WTC11 (cell line): ENCODE data around the gene PHF12. TPM values are rescaled to one million over a fixed set of nuclear protein-coding genes. Genes with fewer than 3 reads are reported as not detected.

ENCODE experiments used
- ATAC-seq: fragments of 200-7000 bp; cut with Tn5 transposase; 2 replicates; pipeline ENCODE4 v1.10.0; 2021; ENCODE audit warnings: mild to moderate bottlenecking, moderate library complexity
- CTCF ChIA-PET: fragments of 300-600 bp; sonication (Branson Sonifier 250); formaldehyde crosslinking; loops from one replicate; lab custom pipeline; 2021; ENCODE audit warnings: antibody characterized with exemption; lab: Charles Lee
- POLR2A ChIA-PET: fragments of 350-600 bp; sonication (Branson Sonifier 250); formaldehyde crosslinking; loops from one replicate; lab custom pipeline; 2021; ENCODE audit warnings: antibody characterized with exemption; lab: Charles Lee
- DNase-seq: peaks from one replicate; pipeline ENCODE4 v3.0.0; 2021; ENCODE audit warnings: low spot score
- H3K27ac Mint-ChIP-seq: 2 replicates; pipeline ENCODE4 v1.8.0; 2021; ENCODE audit warnings: mixed read lengths
- H3K27me3 Mint-ChIP-seq: 2 replicates; pipeline ENCODE4 v1.8.0; 2021; ENCODE audit warnings: low read depth, mild to moderate bottlenecking, moderate library complexity, mixed read lengths
- H3K36me3 Mint-ChIP-seq: 2 replicates; pipeline ENCODE4 v1.8.0; 2021; ENCODE audit warnings: mixed read lengths
- H3K4me1 Mint-ChIP-seq: 2 replicates; pipeline ENCODE4 v1.8.0; 2022; ENCODE audit warnings: mixed read lengths
- H3K4me3 Mint-ChIP-seq: 2 replicates; pipeline ENCODE4 v1.8.0; 2021; ENCODE audit warnings: mild to moderate bottlenecking, moderate library complexity, mixed read lengths
- H3K9me3 Mint-ChIP-seq: 2 replicates; pipeline ENCODE4 v1.8.0; 2021; ENCODE audit warnings: mixed read lengths
- CREB1 ChIP-seq: sonication (generic); formaldehyde crosslinking; IDR thresholded peaks from 2 replicates; pipeline ENCODE4 v1.8.0; 2023; ENCODE audit warnings: mild to moderate bottlenecking, missing genetic modification reagents
- IRF2 ChIP-seq: sonication (generic); formaldehyde crosslinking; IDR thresholded peaks from 2 replicates; pipeline ENCODE4 v1.8.0; 2022; ENCODE audit warnings: low read depth, missing genetic modification reagents, borderline replicate concordance
- NR1H2 ChIP-seq: sonication (generic); formaldehyde crosslinking; IDR thresholded peaks from 2 replicates; pipeline ENCODE4 v1.9.0; 2021; ENCODE audit warnings: mild to moderate bottlenecking, moderate library complexity, missing genetic modification reagents
- RELA ChIP-seq: sonication (generic); formaldehyde crosslinking; IDR thresholded peaks from 2 replicates; pipeline ENCODE4 v1.8.1; 2022; ENCODE audit warnings: missing genetic modification reagents, mild to moderate bottlenecking, borderline replicate concordance
- SMAD3 ChIP-seq: sonication (generic); formaldehyde crosslinking; IDR thresholded peaks from 2 replicates; pipeline ENCODE4 v1.8.0; 2022; ENCODE audit warnings: missing genetic modification reagents, mild to moderate bottlenecking, borderline replicate concordance
- SP1 ChIP-seq: sonication (generic); formaldehyde crosslinking; conservative IDR thresholded peaks from 2 replicates; pipeline ENCODE4 v1.8.1; 2022; ENCODE audit warnings: missing genetic modification reagents
- TEAD1 ChIP-seq: sonication (generic); formaldehyde crosslinking; IDR thresholded peaks from 2 replicates; pipeline ENCODE4 v1.8.0; 2022; ENCODE audit warnings: mild to moderate bottlenecking, missing genetic modification reagents
- TEAD4 ChIP-seq: sonication (generic); formaldehyde crosslinking; IDR thresholded peaks from 2 replicates; pipeline ENCODE4 v1.8.0; 2022; ENCODE audit warnings: mild to moderate bottlenecking, missing genetic modification reagents
- TP53 ChIP-seq: sonication (generic); formaldehyde crosslinking; IDR thresholded peaks from 2 replicates; pipeline ENCODE4 v1.8.1; 2023; ENCODE audit warnings: mild to moderate bottlenecking, missing genetic modification reagents
- ZBTB21 ChIP-seq: sonication (generic); formaldehyde crosslinking; IDR thresholded peaks from 2 replicates; pipeline ENCODE4 v1.8.1; 2023; ENCODE audit warnings: mild to moderate bottlenecking, missing genetic modification reagents, borderline replicate concordance
- ZNF232 ChIP-seq: sonication (generic); formaldehyde crosslinking; IDR thresholded peaks from 2 replicates; pipeline ENCODE4 v1.8.0; 2022; ENCODE audit warnings: mild to moderate bottlenecking, missing genetic modification reagents
- ZNF671 ChIP-seq: fragments of 250-450 bp; sonication (Bioruptor Pico); IDR thresholded peaks from 2 replicates; pipeline ENCODE4 v1.8.0; 2021; ENCODE audit warnings: mild to moderate bottlenecking
- total RNA-seq: library from RNA; stranded (reverse); gene quantifications from 3 replicates; pipeline ENCODE4 v1.2.3, GENCODE V29; 2021
- TF ChIP-seq, protein P1 (sequence below): fragments of 250-450 bp; sonication (Bioruptor Pico); IDR thresholded peaks from 2 replicates; pipeline ENCODE4 v1.9.0; 2021; ENCODE audit warnings: mild to moderate bottlenecking
- TF ChIP-seq, protein P2 (sequence below): sonication (generic); formaldehyde crosslinking; IDR thresholded peaks from 2 replicates; pipeline ENCODE4 v1.8.1; 2022; ENCODE audit warnings: low read depth, mild to moderate bottlenecking, moderate library complexity, missing genetic modification reagents, borderline replicate concordance
- TF ChIP-seq, protein P3 (sequence below): sonication (generic); formaldehyde crosslinking; IDR thresholded peaks from 2 replicates; pipeline ENCODE4 v1.8.1; 2022; ENCODE audit warnings: mild to moderate bottlenecking, moderate library complexity, missing genetic modification reagents
- TF ChIP-seq, protein P4 (sequence below): sonication (generic); formaldehyde crosslinking; IDR thresholded peaks from 2 replicates; pipeline ENCODE4 v1.8.1; 2023; ENCODE audit warnings: mild to moderate bottlenecking, missing genetic modification reagents, moderate library complexity
- TF ChIP-seq, protein P5 (sequence below): sonication (generic); formaldehyde crosslinking; IDR thresholded peaks from 2 replicates; pipeline ENCODE4 v1.8.0; 2023; ENCODE audit warnings: missing genetic modification reagents, mild to moderate bottlenecking, borderline replicate concordance
- TF ChIP-seq, protein P6 (sequence below): sonication (generic); formaldehyde crosslinking; IDR thresholded peaks from 2 replicates; pipeline ENCODE4 v1.8.1; 2023; ENCODE audit warnings: mild to moderate bottlenecking, missing genetic modification reagents
- TF ChIP-seq, protein P7 (sequence below): sonication (generic); formaldehyde crosslinking; IDR thresholded peaks from 2 replicates; pipeline ENCODE4 v1.8.0; 2022; ENCODE audit warnings: mild to moderate bottlenecking, missing genetic modification reagents
- TF ChIP-seq, protein P8 (sequence below): sonication (generic); formaldehyde crosslinking; IDR thresholded peaks from 2 replicates; pipeline ENCODE4 v1.8.0; 2022; ENCODE audit warnings: mild to moderate bottlenecking, missing genetic modification reagents

PHF12 gene
- total RNA-seq, 1 experiment from 2014 or later = 69.8 TPM

DNA sequence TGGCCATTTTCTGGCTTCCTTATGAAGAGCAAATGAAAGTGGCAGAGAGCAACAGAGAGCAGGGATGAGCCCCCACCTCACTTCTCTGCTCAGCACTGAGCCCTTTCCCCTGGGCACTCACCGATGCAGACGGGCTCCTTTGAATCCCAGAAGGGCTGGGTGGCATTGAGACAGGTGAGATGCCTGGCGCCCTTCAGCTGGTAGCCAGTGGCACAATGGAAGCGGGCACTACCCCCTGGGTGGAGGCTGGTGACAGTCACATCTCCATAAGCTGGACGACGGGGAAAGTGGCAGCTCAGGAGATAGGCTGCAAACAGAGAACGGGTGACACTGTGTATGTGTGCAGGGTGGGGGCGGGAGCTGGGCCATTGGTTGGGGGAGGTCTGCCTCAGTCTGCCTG lies 12.5 kb upstream of the PHF12 start (continued):
- TF ChIP-seq, protein P1, sequence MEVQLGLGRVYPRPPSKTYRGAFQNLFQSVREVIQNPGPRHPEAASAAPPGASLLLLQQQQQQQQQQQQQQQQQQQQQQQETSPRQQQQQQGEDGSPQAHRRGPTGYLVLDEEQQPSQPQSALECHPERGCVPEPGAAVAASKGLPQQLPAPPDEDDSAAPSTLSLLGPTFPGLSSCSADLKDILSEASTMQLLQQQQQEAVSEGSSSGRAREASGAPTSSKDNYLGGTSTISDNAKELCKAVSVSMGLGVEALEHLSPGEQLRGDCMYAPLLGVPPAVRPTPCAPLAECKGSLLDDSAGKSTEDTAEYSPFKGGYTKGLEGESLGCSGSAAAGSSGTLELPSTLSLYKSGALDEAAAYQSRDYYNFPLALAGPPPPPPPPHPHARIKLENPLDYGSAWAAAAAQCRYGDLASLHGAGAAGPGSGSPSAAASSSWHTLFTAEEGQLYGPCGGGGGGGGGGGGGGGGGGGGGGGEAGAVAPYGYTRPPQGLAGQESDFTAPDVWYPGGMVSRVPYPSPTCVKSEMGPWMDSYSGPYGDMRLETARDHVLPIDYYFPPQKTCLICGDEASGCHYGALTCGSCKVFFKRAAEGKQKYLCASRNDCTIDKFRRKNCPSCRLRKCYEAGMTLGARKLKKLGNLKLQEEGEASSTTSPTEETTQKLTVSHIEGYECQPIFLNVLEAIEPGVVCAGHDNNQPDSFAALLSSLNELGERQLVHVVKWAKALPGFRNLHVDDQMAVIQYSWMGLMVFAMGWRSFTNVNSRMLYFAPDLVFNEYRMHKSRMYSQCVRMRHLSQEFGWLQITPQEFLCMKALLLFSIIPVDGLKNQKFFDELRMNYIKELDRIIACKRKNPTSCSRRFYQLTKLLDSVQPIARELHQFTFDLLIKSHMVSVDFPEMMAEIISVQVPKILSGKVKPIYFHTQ (CRISPR knock-in tag) = no peak
- TF ChIP-seq SP1 (no peak), ZNF671 (CRISPR knock-in tag) (no peak), RELA (no peak)
- TF ChIP-seq, all 79 proteins: peak for 0

DNA sequence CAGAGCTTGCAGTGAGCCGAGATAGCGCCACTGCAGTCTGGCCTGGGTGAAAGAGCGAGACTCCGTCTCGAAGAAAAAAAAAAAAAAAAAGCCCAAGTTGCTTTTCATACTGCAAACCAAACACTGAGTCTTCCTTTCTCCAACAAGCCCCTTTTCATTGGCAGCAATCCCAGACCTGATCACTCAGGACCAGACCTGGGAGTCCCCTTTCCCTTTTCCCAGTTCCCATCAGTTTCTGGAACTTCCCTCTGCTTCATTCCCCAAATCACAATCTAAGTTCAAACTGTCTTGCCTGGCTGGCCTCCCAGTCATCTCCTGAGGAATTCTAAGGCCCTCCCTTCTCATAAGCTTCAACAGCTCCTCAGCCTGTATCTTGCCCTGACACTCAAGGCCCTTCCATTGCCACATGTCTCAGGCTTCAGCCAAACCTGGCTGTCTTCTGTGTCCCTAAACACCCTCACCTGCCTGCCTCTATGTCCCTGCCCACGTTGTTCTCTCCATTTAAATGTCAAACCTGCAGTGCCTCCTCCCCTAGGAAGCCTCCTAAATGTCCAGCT lies 11.8 kb upstream of the PHF12 start:
- no peak overlapping the region for H3K27ac Mint-ChIP-seq
- no peaks in the 10 kb centered on the region for H3K9me3 Mint-ChIP-seq
- CTCF ChIA-PET = interaction anchor here (0.7 to 15.6 kb wide), 11 partner anchors 10 to 1079 kb away, joined by 3 to 762 read pairs (median 4); partner anchors contain the start of gene PHF12
- no peak for DNase-seq
- TF ChIP-seq SMAD3 (no peak), NR1H2 (CRISPR knock-in tag) (no peak)
- TF ChIP-seq, protein P2, sequence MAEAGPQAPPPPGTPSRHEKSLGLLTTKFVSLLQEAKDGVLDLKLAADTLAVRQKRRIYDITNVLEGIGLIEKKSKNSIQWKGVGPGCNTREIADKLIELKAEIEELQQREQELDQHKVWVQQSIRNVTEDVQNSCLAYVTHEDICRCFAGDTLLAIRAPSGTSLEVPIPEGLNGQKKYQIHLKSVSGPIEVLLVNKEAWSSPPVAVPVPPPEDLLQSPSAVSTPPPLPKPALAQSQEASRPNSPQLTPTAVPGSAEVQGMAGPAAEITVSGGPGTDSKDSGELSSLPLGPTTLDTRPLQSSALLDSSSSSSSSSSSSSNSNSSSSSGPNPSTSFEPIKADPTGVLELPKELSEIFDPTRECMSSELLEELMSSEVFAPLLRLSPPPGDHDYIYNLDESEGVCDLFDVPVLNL = no peak
- H3K36me3 Mint-ChIP-seq = no peaks in the 10 kb centered on the region
- peaks cover 10% of the 10 kb centered on the region for H3K4me1 Mint-ChIP-seq
- H3K4me3 Mint-ChIP-seq = no peak overlapping the region
- POLR2A ChIA-PET = interaction anchor here (0.6 kb wide), 2 partner anchors 14 to 55 kb away, joined by 3 to 4 read pairs; no protein-coding TSS in a partner anchor
- no peak for ATAC-seq
- H3K27me3 Mint-ChIP-seq = no peaks in the 10 kb centered on the region; the same call in 1 of the 2 replicates

DNA sequence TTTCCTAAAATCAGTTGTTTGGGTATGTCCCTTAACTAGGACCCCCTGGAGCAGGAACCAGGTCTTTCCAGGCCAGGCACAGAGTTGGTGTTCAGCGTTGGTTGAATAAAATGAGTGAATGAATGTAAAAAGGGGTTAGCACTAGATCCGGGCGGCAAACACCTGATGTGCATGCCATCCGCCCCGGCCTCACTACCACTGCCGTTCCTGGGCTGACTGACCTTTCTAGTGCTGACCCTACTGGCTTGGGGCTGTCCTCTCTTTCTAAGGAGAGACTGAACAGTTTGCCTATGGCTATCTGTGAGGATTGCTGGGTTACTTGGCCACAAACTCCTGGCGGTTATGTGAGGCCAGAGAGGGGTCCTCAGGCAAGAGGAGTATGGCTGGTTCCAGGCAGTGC lies 10.1 kb upstream of the PHF12 start:
- DNase-seq = no peak
- ChIA-PET POLR2A (interaction anchor here (1.1 kb wide), 1 partner anchor 72 kb away, joined by 3 read pairs; no protein-coding TSS in a partner anchor), CTCF (interaction anchor here (0.5 to 15.6 kb wide), 5 partner anchors 8 to 163 kb away, joined by 5 to 762 read pairs (median 7); no protein-coding TSS in a partner anchor)
- Mint-ChIP-seq H3K27ac (no peak overlapping the region), H3K27me3 (no peaks in the 10 kb centered on the region; the same call in 1 of the 2 replicates), H3K4me1 (peaks cover 3% of the 10 kb centered on the region), H3K36me3 (no peaks in the 10 kb centered on the region), H3K4me3 (no peak overlapping the region), H3K9me3 (no peaks in the 10 kb centered on the region)
- ATAC-seq = no peak
- no peak for TF ChIP-seq CREB1 (CRISPR knock-in tag)
- no peak for TF ChIP-seq ZNF671 (CRISPR knock-in tag)
- TF ChIP-seq ZNF232 (CRISPR knock-in tag) = no peak
- TF ChIP-seq, protein P3, sequence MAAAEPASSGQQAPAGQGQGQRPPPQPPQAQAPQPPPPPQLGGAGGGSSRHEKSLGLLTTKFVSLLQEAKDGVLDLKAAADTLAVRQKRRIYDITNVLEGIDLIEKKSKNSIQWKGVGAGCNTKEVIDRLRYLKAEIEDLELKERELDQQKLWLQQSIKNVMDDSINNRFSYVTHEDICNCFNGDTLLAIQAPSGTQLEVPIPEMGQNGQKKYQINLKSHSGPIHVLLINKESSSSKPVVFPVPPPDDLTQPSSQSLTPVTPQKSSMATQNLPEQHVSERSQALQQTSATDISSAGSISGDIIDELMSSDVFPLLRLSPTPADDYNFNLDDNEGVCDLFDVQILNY (CRISPR knock-in tag) = no peak
- no peak for TF ChIP-seq TP53 (CRISPR knock-in tag)
- TF ChIP-seq, protein P4, sequence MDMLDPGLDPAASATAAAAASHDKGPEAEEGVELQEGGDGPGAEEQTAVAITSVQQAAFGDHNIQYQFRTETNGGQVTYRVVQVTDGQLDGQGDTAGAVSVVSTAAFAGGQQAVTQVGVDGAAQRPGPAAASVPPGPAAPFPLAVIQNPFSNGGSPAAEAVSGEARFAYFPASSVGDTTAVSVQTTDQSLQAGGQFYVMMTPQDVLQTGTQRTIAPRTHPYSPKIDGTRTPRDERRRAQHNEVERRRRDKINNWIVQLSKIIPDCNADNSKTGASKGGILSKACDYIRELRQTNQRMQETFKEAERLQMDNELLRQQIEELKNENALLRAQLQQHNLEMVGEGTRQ = no peak
- TF ChIP-seq TEAD1 (CRISPR knock-in tag) = no peak
- no peak for TF ChIP-seq TEAD4 (CRISPR knock-in tag)
- TF ChIP-seq, protein P5, sequence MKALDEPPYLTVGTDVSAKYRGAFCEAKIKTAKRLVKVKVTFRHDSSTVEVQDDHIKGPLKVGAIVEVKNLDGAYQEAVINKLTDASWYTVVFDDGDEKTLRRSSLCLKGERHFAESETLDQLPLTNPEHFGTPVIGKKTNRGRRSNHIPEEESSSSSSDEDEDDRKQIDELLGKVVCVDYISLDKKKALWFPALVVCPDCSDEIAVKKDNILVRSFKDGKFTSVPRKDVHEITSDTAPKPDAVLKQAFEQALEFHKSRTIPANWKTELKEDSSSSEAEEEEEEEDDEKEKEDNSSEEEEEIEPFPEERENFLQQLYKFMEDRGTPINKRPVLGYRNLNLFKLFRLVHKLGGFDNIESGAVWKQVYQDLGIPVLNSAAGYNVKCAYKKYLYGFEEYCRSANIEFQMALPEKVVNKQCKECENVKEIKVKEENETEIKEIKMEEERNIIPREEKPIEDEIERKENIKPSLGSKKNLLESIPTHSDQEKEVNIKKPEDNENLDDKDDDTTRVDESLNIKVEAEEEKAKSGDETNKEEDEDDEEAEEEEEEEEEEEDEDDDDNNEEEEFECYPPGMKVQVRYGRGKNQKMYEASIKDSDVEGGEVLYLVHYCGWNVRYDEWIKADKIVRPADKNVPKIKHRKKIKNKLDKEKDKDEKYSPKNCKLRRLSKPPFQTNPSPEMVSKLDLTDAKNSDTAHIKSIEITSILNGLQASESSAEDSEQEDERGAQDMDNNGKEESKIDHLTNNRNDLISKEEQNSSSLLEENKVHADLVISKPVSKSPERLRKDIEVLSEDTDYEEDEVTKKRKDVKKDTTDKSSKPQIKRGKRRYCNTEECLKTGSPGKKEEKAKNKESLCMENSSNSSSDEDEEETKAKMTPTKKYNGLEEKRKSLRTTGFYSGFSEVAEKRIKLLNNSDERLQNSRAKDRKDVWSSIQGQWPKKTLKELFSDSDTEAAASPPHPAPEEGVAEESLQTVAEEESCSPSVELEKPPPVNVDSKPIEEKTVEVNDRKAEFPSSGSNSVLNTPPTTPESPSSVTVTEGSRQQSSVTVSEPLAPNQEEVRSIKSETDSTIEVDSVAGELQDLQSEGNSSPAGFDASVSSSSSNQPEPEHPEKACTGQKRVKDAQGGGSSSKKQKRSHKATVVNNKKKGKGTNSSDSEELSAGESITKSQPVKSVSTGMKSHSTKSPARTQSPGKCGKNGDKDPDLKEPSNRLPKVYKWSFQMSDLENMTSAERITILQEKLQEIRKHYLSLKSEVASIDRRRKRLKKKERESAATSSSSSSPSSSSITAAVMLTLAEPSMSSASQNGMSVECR (CRISPR knock-in tag) = no peak
- TF ChIP-seq, protein P6, sequence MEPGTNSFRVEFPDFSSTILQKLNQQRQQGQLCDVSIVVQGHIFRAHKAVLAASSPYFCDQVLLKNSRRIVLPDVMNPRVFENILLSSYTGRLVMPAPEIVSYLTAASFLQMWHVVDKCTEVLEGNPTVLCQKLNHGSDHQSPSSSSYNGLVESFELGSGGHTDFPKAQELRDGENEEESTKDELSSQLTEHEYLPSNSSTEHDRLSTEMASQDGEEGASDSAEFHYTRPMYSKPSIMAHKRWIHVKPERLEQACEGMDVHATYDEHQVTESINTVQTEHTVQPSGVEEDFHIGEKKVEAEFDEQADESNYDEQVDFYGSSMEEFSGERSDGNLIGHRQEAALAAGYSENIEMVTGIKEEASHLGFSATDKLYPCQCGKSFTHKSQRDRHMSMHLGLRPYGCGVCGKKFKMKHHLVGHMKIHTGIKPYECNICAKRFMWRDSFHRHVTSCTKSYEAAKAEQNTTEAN (CRISPR knock-in tag) = no peak
- TF ChIP-seq SMAD3 = no peak
- TF ChIP-seq ZBTB21 (CRISPR knock-in tag) = no peak
- TF ChIP-seq, protein P7, sequence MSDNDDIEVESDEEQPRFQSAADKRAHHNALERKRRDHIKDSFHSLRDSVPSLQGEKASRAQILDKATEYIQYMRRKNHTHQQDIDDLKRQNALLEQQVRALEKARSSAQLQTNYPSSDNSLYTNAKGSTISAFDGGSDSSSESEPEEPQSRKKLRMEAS (CRISPR knock-in tag) = no peak
- TF ChIP-seq IRF2 (CRISPR knock-in tag) = no peak
- TF ChIP-seq, protein P8, sequence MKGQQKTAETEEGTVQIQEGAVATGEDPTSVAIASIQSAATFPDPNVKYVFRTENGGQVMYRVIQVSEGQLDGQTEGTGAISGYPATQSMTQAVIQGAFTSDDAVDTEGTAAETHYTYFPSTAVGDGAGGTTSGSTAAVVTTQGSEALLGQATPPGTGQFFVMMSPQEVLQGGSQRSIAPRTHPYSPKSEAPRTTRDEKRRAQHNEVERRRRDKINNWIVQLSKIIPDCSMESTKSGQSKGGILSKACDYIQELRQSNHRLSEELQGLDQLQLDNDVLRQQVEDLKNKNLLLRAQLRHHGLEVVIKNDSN (CRISPR knock-in tag) = no peak
